Hepatocyte (in vitro differentiated cells): ENCODE results near the gene TULP4.

Experiments used
- EZH2 ChIP-seq: fragments of 200-600 bp; sonication (generic); IDR thresholded peaks from 2 replicates; pipeline ENCODE4 v1.6.1; 2016; ENCODE audit warnings: antibody characterized with exemption, mild to moderate bottlenecking, borderline replicate concordance
- EZH2phosphoT487 ChIP-seq: fragments of 200-600 bp; sonication (generic); IDR thresholded peaks from one replicate; pipeline ENCODE4 v1.6.1; 2018; ENCODE audit warnings: antibody characterized with exemption, mild to moderate bottlenecking, low read depth, moderate library complexity; ENCODE audit not compliant: unreplicated experiment, severe bottlenecking

DNA sequence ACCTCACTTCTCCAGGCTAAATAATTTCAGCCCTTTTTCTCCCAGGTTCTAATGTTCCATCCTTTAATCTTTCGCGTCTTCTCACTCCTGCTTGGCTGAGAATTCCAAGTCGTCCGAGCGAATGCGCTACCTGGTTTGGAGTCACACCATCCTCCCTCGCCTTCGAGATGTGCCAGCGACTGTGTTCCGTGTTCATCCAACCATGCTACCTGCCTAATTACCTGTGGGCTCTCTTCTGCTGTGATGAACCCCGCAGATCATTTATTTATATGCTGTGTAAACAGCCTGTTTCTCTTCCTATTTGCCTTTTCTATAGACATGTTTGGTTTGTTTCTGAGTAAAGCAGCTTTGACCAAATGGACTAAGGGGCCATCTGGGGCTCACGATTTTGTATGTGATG, 164.1 kb downstream of the TULP4 start:
- no peak for TF ChIP-seq EZH2
- no peak for TF ChIP-seq EZH2phosphoT487
